Measurements from ENCODE around the gene RPL12.

- TF ChIP-seq POLR2AphosphoS5 (IDR thresholded peaks at IDR 0.05; ENCODE audit: borderline replicate concordance, low read depth, low read length) (no peak), FOXP2 (optimal IDR thresholded peaks at IDR 0.05; ENCODE audit: control extremely low read depth, extremely low read length, insufficient read depth) (no peak)
Observed at GRCh38 chr9:127415657-127416056, 35.5 kb downstream of the RPL12 start.

All from SK-N-MC (cell line).